Stomach (tissue), 9 donors: ENCODE measurements around the gene OLIG2. TPM values are rescaled to one million over a fixed set of nuclear protein-coding genes. Genes with fewer than 3 reads are reported as not detected.

Source experiments
- DNase-seq, 2 donors: peaks; one replicate each; pipeline versions ENCODE4 v3.0.0 to v3.0.0-alpha.2; 2013 to 2019
- H3K27ac ChIP-seq, 5 donors: fragments of 200-600 bp in 4 of 5; sonication (generic) in 4 of 5; one replicate each; pipeline ENCODE4 v1.5.1; 2013 to 2019; ENCODE audit warnings: mild to moderate bottlenecking in 1 of 5, moderate library complexity in 1 of 5
- H3K27me3 ChIP-seq, 3 donors: fragments of 200-600 bp; sonication (generic); one replicate each; pipeline ENCODE4 v1.5.1; 2017 to 2019; ENCODE audit warnings: mixed run types in 1 of 3
- H3K36me3 ChIP-seq, 4 donors: fragments of 200-600 bp; sonication (generic); 1 replicate in 3 of 4; 2 replicates in 1 of 4; pipeline ENCODE4 v1.5.1; 2016 to 2019
- H3K4me1 ChIP-seq, 4 donors: fragments of 200-600 bp; sonication (generic); one replicate each; pipeline ENCODE4 v1.5.1; 2016 to 2019
- H3K4me3 ChIP-seq, 4 donors: fragments of 200-600 bp; sonication (generic) in 3 of 4; one replicate each; pipeline ENCODE4 v1.5.1; 2016 to 2019; ENCODE audit warnings: mild to moderate bottlenecking in 1 of 4
- H3K9me3 ChIP-seq, 4 donors: fragments of 200-600 bp; sonication (generic); one replicate each; pipeline ENCODE4 v1.5.1; 2016 to 2019
- CTCF ChIP-seq, 7 experiments: fragments of 450-650 bp in 4 of 7; fragments of 200-600 bp in 3 of 7; sonication (generic) in 3 of 7; IDR thresholded peaks; one replicate each; pipeline ENCODE4 v1.5.1; 2016 to 2019; ENCODE audit warnings: antibody characterized with exemption in 7 of 7, control low read depth in 2 of 7, mild to moderate bottlenecking in 1 of 7
- EP300 ChIP-seq: sonication (generic); formaldehyde crosslinking; IDR thresholded peaks from one replicate; pipeline ENCODE4 v1.6.1; 2017; ENCODE audit warnings: antibody characterized with exemption
- POLR2A ChIP-seq, 4 donors: fragments of 450-650 bp; IDR thresholded peaks; one replicate each; pipeline ENCODE4 v1.6.1; 2016; ENCODE audit warnings: antibody characterized with exemption in 4 of 4, control low read depth in 2 of 4, mild to moderate bottlenecking in 1 of 4, moderate library complexity in 1 of 4
- POLR2AphosphoS5 ChIP-seq, 3 donors: sonication (generic); formaldehyde crosslinking; IDR thresholded peaks; one replicate each; pipeline ENCODE4 v1.6.1; 2016; ENCODE audit warnings: antibody characterized with exemption in 3 of 3
- WGBS, 5 donors: extraction: QIAGEN DNeasy Blood & Tissue Kit in 3 of 5; methylation state at CpG; one replicate each; pipeline versions ENCODE4 v1.1.5 to v1.1.7; 2013 to 2018; 5-methylcytosine and 5-hydroxymethylcytosine counted together
- intact Hi-C: fragments of 100-400 bp; cut with DNase I; formaldehyde crosslinking; loops from one replicate; pipeline ENCODE4 v1.15.1; 2023; ENCODE audit warnings: low total_unique reads
- polyA plus RNA-seq, 3 donors: library from polyadenylated mRNA; stranded (reverse); fragments of 200-250 nt; gene quantifications; one replicate each; pipeline ENCODE4 v1.2.3, GENCODE V29; 2013
- total RNA-seq, 5 donors: library from RNA; depleted of rRNA; stranded (reverse); fragments of >200 nt; gene quantifications; one replicate each; pipeline versions ENCODE4 v1.1.0 to v1.2.3, GENCODE V29; 2014 to 2016
- donor health status: healthy with polysubstance abuse.
- donor health status: Bipolar disorder and iron deficiency.
- donor health status: healthy.

OLIG2 gene
- total and polyA plus RNA-seq, 8 donors: not detected

- Histone ChIP-seq H3K9me3 (no peaks in the 10 kb centered on the region), H3K36me3 (no peaks in the 10 kb centered on the region), H3K4me1 (peaks cover 0 to 4% (median 0%) of the 10 kb centered on the region in 4 donors), H3K27me3 (peaks cover 0 to 75% (median 8%) of the 10 kb centered on the region in 3 donors), H3K27ac (peak overlapping the region in 1 of 5 donors; percentile 12), H3K4me3 (no peak overlapping the region)
- intact Hi-C loops: no loop called here
- TF ChIP-seq EP300 (no peak), CTCF (IDR thresholded peaks at IDR 0.05) (no peak), POLR2A (IDR thresholded peaks at IDR 0.05) (no peak), POLR2AphosphoS5 (IDR thresholded peaks at IDR 0.05) (no peak)
- 35 to 51% (median 48%) methylated on average over 2 of the region's 2 CpGs for WGBS, 5 donors
- peak in 1 of 2 donors; percentile 17 for DNase-seq
Observed at GRCh38 chr21:33059380-33059841, 33.7 kb downstream of the OLIG2 start.

- H3K36me3 ChIP-seq: no peaks in the 10 kb centered on the region
- DNase-seq: no peak
- H3K27ac ChIP-seq: no peak overlapping the region
- no peak overlapping the region for H3K4me3 ChIP-seq
- 89 to 97% (median 94%) methylated on average over 4 of the region's 4 CpGs for WGBS, 5 donors
- intact Hi-C loops: no loop called here
- H3K4me1 ChIP-seq: peaks cover 0 to 5% (median 0%) of the 10 kb centered on the region in 4 donors
- TF ChIP-seq POLR2AphosphoS5 (IDR thresholded peaks at IDR 0.05): no peak
- no peak for TF ChIP-seq POLR2A (IDR thresholded peaks at IDR 0.05)
- no peak for TF ChIP-seq EP300
- TF ChIP-seq CTCF (IDR thresholded peaks at IDR 0.05): no peak
- H3K27me3 ChIP-seq: peaks cover 0 to 81% (median 12%) of the 10 kb centered on the region in 3 donors
- no peaks in the 10 kb centered on the region for H3K9me3 ChIP-seq
Observed at GRCh38 chr21:33061233-33061632, 35.5 kb downstream of the OLIG2 start.

DNA sequence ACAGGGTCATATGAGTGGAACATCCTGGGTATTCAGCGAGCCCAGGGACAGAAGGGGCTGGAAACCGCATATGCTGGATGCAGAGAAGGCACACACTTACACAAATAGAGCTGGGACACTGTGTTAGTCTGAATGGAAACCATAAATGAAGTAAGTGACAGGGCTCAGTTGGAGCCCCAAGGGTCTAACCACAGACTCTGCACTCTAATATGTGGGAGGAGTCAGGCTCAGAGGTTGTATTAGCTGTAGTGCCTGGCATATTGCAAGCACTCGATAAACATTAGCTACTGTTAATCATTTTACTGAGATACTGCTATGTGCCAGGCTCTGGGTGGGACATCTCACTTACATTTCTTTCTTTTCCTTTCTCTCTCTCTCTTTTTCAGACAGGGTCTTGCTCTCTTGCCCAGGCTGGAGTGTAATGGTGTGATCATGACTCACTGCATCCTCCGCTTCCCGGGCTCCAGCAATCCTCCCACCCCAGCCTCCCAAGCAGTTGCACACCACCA lies 37.7 kb downstream of the OLIG2 start:
- Histone ChIP-seq H3K4me1 (peaks cover 0 to 5% (median 0%) of the 10 kb centered on the region in 4 donors), H3K27ac (no peak overlapping the region), H3K36me3 (no peaks in the 10 kb centered on the region), H3K9me3 (no peaks in the 10 kb centered on the region), H3K27me3 (peaks cover 0 to 84% (median 29%) of the 10 kb centered on the region in 3 donors), H3K4me3 (no peak overlapping the region)
- intact Hi-C loops: no loop called here
- TF ChIP-seq POLR2AphosphoS5 (IDR thresholded peaks at IDR 0.05): no peak
- TF ChIP-seq EP300: no peak
- TF ChIP-seq CTCF (IDR thresholded peaks at IDR 0.05): no peak
- no peak for TF ChIP-seq POLR2A (IDR thresholded peaks at IDR 0.05)
- no peak for DNase-seq
- 85 to 87% (median 86%) methylated on average over 5 of the region's 5 CpGs for WGBS, 5 donors

GRCh38 chr21:33063907-33064622 lies 38.3 kb downstream of the OLIG2 start:
- H3K4me3 ChIP-seq: no peak overlapping the region
- peaks cover 0 to 5% (median 4%) of the 10 kb centered on the region in 4 donors for H3K9me3 ChIP-seq
- intact Hi-C loops: no loop called here
- H3K36me3 ChIP-seq: no peaks in the 10 kb centered on the region
- 36 to 44% (median 38%) methylated on average over 14 of the region's 14 CpGs for WGBS, 5 donors
- no peak overlapping the region for H3K27ac ChIP-seq
- peaks cover 0 to 5% (median 0%) of the 10 kb centered on the region in 4 donors for H3K4me1 ChIP-seq
- TF ChIP-seq CTCF (IDR thresholded peaks at IDR 0.05): no peak
- peaks cover 0 to 91% (median 35%) of the 10 kb centered on the region in 3 donors for H3K27me3 ChIP-seq
- DNase-seq: no peak
